Stimulated activated CD4-positive, alpha-beta T cell treated with anti-CD3 and anti-CD28 coated beads, TNF-alpha, amount 100 ng/mL, for 4 hours (primary cell): ENCODE results near the gene CD300A.

Experiments
- DNase-seq, 3 experiments: peaks; one replicate each; pipeline ENCODE4 v3.0.0-alpha.2; 2020; ENCODE audit warnings: low read depth in 3 of 3

The CD300A gene

DNA sequence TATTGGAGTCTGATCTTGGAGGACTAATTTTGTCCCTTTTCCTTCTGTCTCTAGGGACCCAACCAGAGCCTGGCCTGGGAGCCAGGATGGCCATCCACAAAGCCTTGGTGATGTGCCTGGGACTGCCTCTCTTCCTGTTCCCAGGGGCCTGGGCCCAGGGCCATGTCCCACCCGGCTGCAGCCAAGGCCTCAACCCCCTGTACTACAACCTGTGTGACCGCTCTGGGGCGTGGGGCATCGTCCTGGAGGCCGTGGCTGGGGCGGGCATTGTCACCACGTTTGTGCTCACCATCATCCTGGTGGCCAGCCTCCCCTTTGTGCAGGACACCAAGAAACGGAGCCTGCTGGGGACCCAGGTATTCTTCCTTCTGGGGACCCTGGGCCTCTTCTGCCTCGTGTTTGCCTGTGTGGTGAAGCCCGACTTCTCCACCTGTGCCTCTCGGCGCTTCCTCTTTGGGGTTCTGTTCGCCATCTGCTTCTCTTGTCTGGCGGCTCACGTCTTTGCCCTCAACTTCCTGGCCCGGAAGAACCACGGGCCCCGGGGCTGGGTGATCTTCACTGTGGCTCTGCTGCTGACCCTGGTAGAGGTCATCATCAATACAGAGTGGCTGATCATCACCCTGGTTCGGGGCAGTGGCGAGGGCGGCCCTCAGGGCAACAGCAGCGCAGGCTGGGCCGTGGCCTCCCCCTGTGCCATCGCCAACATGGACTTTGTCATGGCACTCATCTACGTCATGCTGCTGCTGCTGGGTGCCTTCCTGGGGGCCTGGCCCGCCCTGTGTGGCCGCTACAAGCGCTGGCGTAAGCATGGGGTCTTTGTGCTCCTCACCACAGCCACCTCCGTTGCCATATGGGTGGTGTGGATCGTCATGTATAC, 26.5 kb upstream of the CD300A start:
- no peak for DNase-seq

DNA sequence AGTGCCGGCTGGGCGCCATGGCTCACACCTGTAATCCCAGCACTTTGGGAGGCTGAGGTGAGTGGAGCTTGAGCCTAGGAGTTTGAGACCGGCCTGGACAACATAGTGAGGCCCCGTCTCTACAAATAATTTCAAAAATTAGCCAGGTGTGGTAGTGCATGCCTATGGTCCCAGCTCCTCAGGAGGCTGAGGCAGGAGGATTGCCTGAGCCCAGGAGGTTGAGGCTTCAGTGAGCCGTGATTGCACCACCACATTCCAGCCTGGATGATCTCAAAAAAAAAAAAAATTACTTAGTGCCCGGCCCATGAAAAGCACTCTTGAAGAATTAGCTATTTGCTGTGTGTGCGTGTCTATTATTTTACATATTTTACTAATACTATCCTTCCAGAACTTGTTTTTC, 24.9 kb upstream of the CD300A start:
- DNase-seq: no peak

DNA sequence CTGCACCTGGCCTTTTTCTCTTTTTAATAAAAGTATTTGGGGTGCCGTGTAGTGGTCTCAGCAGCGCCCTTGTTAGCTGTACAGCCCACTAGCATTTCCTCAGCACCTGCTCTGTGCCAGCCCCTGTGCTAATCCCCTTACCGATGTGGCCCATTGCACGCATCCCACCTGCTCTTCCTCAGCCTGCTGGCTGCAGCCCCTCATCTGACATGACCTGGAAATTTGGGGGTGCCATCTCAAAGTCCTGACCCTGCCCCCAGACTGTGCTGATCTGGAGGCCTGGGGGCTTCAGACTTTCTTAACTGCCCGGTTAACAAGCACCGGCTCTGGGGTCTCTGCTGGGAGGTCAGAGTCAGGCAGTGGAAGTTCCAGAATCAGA, 24.2 kb upstream of the CD300A start:
- DNase-seq: no peak

- DNase-seq: no peak
These were observed 23.5 kb upstream of the CD300A start for GRCh38 chr17:74442670-74443515.

- no peak for DNase-seq
These were observed 22.7 kb upstream of the CD300A start for GRCh38 chr17:74443516-74444296.

DNA sequence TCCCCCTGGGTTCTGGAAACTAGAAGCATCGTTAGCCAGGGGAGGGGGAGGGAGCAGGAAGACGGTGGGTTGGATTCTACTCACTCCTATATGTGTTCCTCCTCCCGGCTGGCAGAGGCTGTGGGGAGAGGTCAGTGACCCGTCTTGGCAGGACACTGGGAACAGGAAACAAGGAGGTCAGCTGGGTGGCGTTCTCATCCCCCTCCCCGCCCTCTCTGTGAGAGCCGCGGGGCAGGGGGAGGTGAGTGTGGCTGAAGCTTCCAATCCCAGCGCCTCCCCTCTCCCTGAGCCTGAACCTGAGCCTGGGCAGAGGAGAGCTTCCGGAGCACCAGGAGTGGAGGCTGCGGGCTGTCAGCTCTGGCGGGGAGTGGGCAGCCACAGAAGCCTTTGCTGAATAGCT, 22.0 kb upstream of the CD300A start:
- DNase-seq: no peak

DNA sequence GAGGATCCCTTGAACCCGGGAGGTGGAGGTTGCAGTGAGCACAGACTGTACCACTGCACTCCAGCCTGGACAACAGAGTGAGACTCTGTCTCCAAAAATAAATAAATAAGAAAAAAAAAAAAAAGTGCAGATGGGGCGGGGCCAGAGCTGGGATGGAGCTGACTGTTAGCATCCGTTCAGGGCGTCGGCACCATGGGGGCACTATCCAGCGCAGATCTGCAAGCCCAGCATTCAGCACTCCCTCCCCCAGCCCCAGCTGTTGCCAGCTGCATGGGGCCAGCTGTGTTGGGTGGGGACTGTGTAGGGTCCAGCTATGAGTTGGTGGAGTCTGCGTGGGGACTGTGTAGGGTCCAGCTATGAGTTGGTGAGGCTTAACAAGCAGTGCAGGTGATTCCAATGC, 21.3 kb upstream of the CD300A start:
- no peak for DNase-seq

DNA sequence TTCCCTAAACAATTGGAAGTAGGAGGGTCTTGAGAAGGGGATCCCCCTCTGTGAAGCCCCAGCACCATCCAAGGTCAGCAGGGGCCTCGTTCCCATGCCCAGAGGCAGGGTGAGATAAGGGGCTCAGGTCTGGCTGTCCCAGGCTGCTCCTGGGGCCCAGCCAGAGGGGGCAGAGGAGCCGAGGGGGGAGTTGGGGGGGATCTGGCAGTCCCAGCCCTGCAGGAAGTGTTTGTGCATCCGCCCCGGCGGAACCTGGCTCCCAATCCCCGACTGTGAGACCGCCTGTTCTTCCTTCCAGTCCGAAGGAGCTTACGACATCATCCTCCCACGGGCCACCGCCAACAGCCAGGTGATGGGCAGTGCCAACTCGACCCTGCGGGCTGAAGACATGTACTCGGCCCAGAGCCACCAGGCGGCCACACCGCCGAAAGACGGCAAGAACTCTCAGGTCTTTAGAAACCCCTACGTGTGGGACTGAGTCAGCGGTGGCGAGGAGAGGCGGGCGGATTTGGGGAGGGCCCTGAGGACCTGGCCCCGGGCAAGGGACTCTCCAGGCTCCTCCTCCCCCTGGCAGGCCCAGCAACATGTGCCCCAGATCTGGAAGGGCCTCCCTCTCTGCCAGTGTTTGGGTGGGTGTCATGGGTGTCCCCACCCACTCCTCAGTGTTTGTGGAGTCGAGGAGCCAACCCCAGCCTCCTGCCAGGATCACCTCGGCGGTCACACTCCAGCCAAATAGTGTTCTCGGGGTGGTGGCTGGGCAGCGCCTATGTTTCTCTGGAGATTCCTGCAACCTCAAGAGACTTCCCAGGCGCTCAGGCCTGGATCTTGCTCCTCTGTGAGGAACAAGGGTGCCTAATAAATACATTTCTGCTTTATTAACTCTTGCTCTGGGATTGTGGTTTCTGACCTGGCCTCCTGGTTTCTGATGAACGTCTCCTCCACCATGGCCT, 19.6 kb upstream of the CD300A start:
- no peak for DNase-seq

DNA sequence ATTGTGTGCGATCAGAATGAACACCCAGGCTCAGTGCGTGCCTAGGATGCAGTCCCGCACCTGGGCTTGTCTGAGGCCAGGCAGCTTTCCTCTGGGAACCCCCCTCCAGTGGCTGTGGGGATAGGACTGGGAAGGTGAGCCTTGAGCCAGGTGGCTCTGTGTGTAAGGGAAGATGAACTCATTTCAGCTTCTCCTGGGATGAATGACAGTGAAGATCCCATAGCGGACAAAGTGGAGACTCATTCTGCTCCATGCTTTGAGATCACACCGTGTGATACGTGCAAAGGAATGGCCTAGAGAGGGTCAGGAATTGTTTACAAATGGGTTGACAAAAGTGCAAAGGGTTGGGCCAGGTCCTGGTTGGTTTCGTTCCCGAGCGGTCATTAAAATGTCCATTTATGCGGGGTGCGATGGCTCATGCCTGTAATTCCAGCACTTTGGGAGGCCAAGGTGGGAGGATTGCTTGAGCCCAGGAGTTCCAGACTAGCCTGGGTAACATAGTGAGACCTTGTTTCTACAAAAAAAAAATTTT, 18.7 kb upstream of the CD300A start:
- DNase-seq: no peak

- DNase-seq: no peak
These were observed 17.7 kb upstream of the CD300A start for GRCh38 chr17:74448756-74449155.

GRCh38 chr17:74449306-74449705, 17.1 kb upstream of the CD300A start:
- no peak for DNase-seq

- DNase-seq: no peak
These were observed 16.7 kb upstream of the CD300A start for GRCh38 chr17:74449773-74450172.

DNA sequence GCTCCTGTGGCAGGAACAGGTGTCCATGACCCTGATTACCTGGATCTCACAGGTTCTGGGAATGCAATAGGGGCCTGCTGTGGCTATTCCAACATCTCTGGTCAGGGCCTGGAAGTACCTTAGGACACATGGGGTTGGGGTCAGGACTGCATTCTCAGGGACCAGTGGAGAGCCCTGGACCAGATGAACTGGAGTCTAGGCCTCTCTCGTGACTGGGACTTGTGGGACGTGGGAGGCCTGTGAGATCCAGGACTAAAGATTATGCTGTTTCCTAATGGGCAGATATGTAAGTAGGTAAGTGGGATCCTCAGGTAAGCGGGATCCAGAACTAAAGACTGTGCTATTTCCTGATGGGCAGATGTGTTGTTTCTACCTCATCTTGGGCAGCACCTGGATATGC, 16.2 kb upstream of the CD300A start:
- DNase-seq: no peak

DNA sequence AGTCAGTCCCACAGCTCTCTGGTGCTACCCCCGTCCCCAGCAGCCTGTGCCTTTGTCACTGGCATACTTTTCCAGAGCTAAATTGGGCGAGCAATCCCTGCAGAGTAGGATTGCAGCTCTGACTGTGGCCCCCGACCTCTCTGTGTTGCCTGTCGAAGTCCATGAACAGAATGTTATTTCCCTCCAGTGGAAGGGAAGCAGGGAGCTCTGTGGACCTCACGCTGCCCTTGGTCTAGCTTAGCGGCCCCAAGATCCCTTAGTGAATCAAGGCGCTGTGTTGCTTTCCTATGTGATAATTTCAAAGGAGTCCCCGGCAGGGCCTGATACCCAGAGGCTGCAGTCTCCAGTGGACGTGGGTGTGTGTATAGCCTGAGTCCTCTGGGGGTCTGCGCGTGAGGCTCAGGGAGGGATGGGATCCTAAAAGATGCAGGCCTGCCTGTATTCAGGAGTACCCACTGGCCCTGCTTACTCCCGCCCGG, 15.5 kb upstream of the CD300A start:
- DNase-seq: no peak

GRCh38 chr17:74451557-74451956, 14.9 kb upstream of the CD300A start:
- no peak for DNase-seq

GRCh38 chr17:74452033-74452840, 14.2 kb upstream of the CD300A start:
- DNase-seq: no peak

DNA sequence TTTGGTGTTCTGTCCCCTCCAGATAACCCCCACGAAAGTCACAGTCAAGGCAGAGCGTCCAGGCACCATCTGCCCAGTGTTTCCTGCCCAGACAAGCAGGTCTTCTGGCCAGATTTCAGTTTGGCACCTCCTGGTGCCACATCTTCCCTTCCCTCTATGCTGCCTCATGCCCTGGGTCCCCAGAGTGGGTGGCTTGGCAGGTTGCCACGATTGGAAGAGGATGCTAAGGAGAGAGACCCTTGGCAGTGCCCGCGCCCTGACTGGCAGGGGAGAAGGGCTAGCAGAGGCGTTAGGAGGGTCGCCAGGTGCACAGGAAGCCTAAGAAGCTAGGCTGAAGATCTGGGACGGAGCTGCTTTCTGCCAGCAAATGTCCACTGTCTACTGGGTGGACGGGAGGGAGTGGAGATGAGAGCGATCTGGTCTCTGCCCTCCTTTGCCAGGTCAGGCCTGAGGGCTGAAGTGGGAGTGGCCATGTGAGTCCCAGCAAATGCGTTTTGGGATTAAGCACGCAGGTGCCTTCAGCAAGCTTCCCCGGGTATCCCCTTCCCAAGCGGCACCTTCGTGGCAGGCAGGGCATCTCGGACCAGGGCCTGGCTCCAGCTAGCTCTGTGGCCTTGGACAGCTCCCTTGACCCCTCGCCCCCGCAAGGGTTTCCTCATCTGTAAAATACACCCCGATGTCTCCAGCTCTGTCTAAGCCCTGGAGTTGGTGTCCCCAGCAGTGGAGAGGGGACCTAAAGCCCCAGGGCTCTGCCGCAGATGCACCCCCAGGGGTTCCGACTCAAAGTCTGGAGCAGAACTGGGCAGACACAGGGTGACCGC, 13.4 kb upstream of the CD300A start:
- no peak for DNase-seq

DNA sequence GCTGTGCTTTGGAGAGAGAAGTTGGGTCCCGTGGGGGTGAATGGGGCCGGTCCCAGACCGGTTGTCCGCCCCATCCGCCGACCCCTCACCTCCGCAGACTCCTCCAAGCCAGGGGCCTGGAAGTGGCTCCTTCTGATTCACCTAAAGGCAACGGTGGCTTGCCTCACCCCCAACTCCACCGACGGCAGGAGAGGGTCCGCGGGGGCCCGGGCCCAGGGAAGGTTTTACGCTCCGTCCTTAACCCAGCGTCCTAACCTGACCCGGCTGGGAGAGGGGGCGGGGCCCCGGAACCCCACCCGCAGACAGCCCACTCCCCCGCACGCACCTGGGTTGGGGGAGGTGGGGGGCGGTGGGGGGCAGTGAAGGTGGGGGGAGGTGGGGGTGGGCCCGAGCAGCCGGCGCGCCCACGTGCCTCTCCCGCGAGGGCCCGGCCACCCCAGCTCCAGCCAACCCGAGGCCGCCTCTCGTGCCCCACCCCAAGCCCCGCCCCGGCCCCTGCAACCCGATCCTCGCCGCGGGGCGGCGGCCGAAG, 12.7 kb upstream of the CD300A start:
- peak; percentile 25 to 48 (median 34) for DNase-seq
